H9 (cell line): Measurements from ENCODE around the gene COTL1. TPM values are rescaled to one million over a fixed set of nuclear protein-coding genes. Genes with fewer than 3 reads are reported as not detected.
"Not testable (repeated sequence)": the region's sequence is repeated elsewhere in the genome, so short reads cannot be mapped to it uniquely, and the experiment has no call there.

Experiments used
- DNase-seq: peaks from one replicate; pipeline ENCODE4 v3.0.0-alpha.2; 2017
- H2AFZ ChIP-seq: one replicate; pipeline ENCODE4 v1.6.1; 2013; ENCODE audit warnings: mild to moderate bottlenecking, low read length, control low read depth, moderate library complexity
- H2AK5ac ChIP-seq: 2 replicates; pipeline ENCODE4 v1.6.1; 2013; ENCODE audit warnings: low read length, control low read depth, mixed read lengths; ENCODE audit not compliant: insufficient read length
- H2BK120ac ChIP-seq: one replicate; pipeline ENCODE4 v1.6.1; 2013; ENCODE audit warnings: low read depth, mild to moderate bottlenecking, low read length, control low read depth, inconsistent platforms; ENCODE audit not compliant: poor library complexity, severe bottlenecking
- H2BK12ac ChIP-seq: 2 replicates; pipeline ENCODE4 v1.6.1; 2013; ENCODE audit warnings: low read length, control low read depth, mixed read lengths, low read depth; ENCODE audit not compliant: insufficient read length
- H2BK15ac ChIP-seq: 2 replicates; pipeline ENCODE4 v1.6.1; 2013; ENCODE audit warnings: low read depth, low read length, control low read depth
- H2BK20ac ChIP-seq: one replicate; pipeline ENCODE4 v1.6.1; 2013; ENCODE audit warnings: low read depth, mild to moderate bottlenecking, low read length, control low read depth, inconsistent platforms; ENCODE audit not compliant: poor library complexity, severe bottlenecking
- H2BK5ac ChIP-seq: 2 replicates; pipeline ENCODE4 v1.6.1; 2013; ENCODE audit warnings: low read length, control low read depth, mixed read lengths; ENCODE audit not compliant: insufficient read length
- H3K14ac ChIP-seq: 2 replicates; pipeline ENCODE4 v1.6.1; 2013; ENCODE audit warnings: low read length, control low read depth; ENCODE audit not compliant: insufficient read depth
- H3K18ac ChIP-seq: 2 replicates; pipeline ENCODE4 v1.6.1; 2013; ENCODE audit warnings: low read depth, mild to moderate bottlenecking, mixed read lengths, low read length, control low read depth; ENCODE audit not compliant: insufficient read length
- H3K23ac ChIP-seq: 2 replicates; pipeline ENCODE4 v1.6.1; 2013; ENCODE audit warnings: low read length, control low read depth, mixed read lengths, low read depth; ENCODE audit not compliant: insufficient read length
- H3K23me2 ChIP-seq: 2 replicates; pipeline ENCODE4 v1.6.1; 2013; ENCODE audit warnings: low read depth, mild to moderate bottlenecking, mixed read lengths, low read length, control low read depth; ENCODE audit not compliant: insufficient read length, poor library complexity, severe bottlenecking
- H3K27ac ChIP-seq: 2 replicates; pipeline ENCODE4 v1.5.1; 2013; ENCODE audit warnings: low read length, control low read depth, mixed read lengths, low read depth; ENCODE audit not compliant: insufficient read length
- H3K27me3 ChIP-seq: 2 replicates; pipeline ENCODE4 v1.6.1; 2013; ENCODE audit warnings: low read length, control low read depth, inconsistent platforms; ENCODE audit not compliant: insufficient read depth
- H3K4ac ChIP-seq: 2 replicates; pipeline ENCODE4 v1.6.1; 2013; ENCODE audit warnings: low read depth, mild to moderate bottlenecking, control low read depth, inconsistent platforms, low read length, moderate library complexity
- H3K4me1 ChIP-seq: 2 replicates; pipeline ENCODE4 v1.6.1; 2013; ENCODE audit warnings: low read length, control low read depth, inconsistent platforms; ENCODE audit not compliant: insufficient read depth
- H3K4me2 ChIP-seq: 2 replicates; pipeline ENCODE4 v1.6.1; 2013; ENCODE audit warnings: low read length, control low read depth, mixed read lengths; ENCODE audit not compliant: insufficient read length, insufficient read depth
- H3K56ac ChIP-seq: 2 replicates; pipeline ENCODE4 v1.6.1; 2013; ENCODE audit warnings: low read depth, mild to moderate bottlenecking, mixed read lengths, low read length, control low read depth; ENCODE audit not compliant: insufficient read length
- H3K79me1 ChIP-seq: 2 replicates; pipeline ENCODE4 v1.6.1; 2013; ENCODE audit warnings: low read depth, mild to moderate bottlenecking, moderate library complexity, low read length, control low read depth, inconsistent platforms; ENCODE audit not compliant: insufficient read depth, poor library complexity, severe bottlenecking
- H3K79me2 ChIP-seq: 2 replicates; pipeline ENCODE4 v1.6.1; 2013; ENCODE audit warnings: low read length, control low read depth, inconsistent platforms; ENCODE audit not compliant: insufficient read depth
- H3K9ac ChIP-seq: 2 replicates; pipeline ENCODE4 v1.6.1; 2013; ENCODE audit warnings: low read length, control low read depth, mixed read lengths; ENCODE audit not compliant: insufficient read length; ENCODE audit errors: extremely low read depth
- H3K9me3 ChIP-seq: one replicate; pipeline ENCODE4 v1.6.1; 2013; ENCODE audit warnings: low read depth, low read length, inconsistent platforms; ENCODE audit not compliant: control insufficient read depth
- H3T11ph ChIP-seq: one replicate; pipeline ENCODE4 v1.6.1; 2013; ENCODE audit warnings: mild to moderate bottlenecking, low read length, control low read depth, inconsistent platforms
- H4K20me1 ChIP-seq: one replicate; pipeline ENCODE4 v1.6.1; 2013; ENCODE audit not compliant: control insufficient read depth, insufficient read length, insufficient read depth
- H4K5ac ChIP-seq: 2 replicates; pipeline ENCODE4 v1.6.1; 2013; ENCODE audit warnings: low read depth, mild to moderate bottlenecking, mixed read lengths, low read length, control low read depth; ENCODE audit not compliant: insufficient read length
- H4K8ac ChIP-seq: replicated peaks from 2 replicates; pipeline ENCODE4 v1.6.1; 2013; ENCODE audit warnings: low read length, control low read depth, mixed read lengths, low read depth; ENCODE audit not compliant: insufficient read length
- H4K91ac ChIP-seq: 2 replicates; pipeline ENCODE4 v1.6.1; 2013; ENCODE audit warnings: low read depth, mild to moderate bottlenecking, moderate library complexity, mixed read lengths, low read length, control low read depth; ENCODE audit not compliant: insufficient read length
- H3K27ac Mint-ChIP-seq, 3 experiments: 2 replicates in 2 of 3; 3 replicates in 1 of 3; pipeline ENCODE4 v1.8.0; 2020 to 2021; ENCODE audit warnings: mixed read lengths in 3 of 3, mild to moderate bottlenecking in 1 of 3, moderate library complexity in 1 of 3
- H3K27me3 Mint-ChIP-seq: 2 replicates; pipeline ENCODE4 v1.8.0; 2021; ENCODE audit warnings: low read depth, mild to moderate bottlenecking, moderate library complexity, mixed read lengths
- H3K36me3 Mint-ChIP-seq, 3 experiments: 2 replicates in 2 of 3; 3 replicates in 1 of 3; pipeline ENCODE4 v1.8.0; 2020 to 2021; ENCODE audit warnings: low read depth in 3 of 3, mixed read lengths in 3 of 3; ENCODE audit not compliant: insufficient read depth in 1 of 3
- H3K4me1 Mint-ChIP-seq, 2 experiments: 2 replicates each; pipeline ENCODE4 v1.8.0; 2020; ENCODE audit warnings: mixed read lengths in 2 of 2
- H3K4me3 Mint-ChIP-seq, 2 experiments: 2 replicates in 1 of 2; 3 replicates in 1 of 2; pipeline ENCODE4 v1.8.0; 2020 to 2021; ENCODE audit warnings: mild to moderate bottlenecking in 2 of 2, mixed read lengths in 2 of 2, moderate library complexity in 1 of 2
- H3K9me3 Mint-ChIP-seq, 2 experiments: 2 replicates in 1 of 2; 3 replicates in 1 of 2; pipeline ENCODE4 v1.8.0; 2020; ENCODE audit warnings: mild to moderate bottlenecking in 2 of 2, mixed read lengths in 2 of 2, moderate library complexity in 1 of 2
- CTCF ChIP-seq: fragments of 200-600 bp; sonication (generic); conservative IDR thresholded peaks from 3 replicates; pipeline ENCODE4 v1.8.0; 2021; ENCODE audit warnings: antibody characterized with exemption, mild to moderate bottlenecking
- WGBS: extraction: QIAGEN DNeasy Blood & Tissue Kit; methylation state at CpG from one replicate; pipeline ENCODE4 v1.1.7; 2013; ENCODE audit warnings: missing lambda C conversion rate, low lambda C conversion rate, mixed read lengths; ENCODE audit not compliant: insufficient read length; ENCODE audit errors: extremely low coverage; 5-methylcytosine and 5-hydroxymethylcytosine counted together
- total RNA-seq: library from RNA; stranded (reverse); gene quantifications from 2 replicates; pipeline ENCODE4 v1.2.1, GENCODE V29; 2021

The COTL1 gene
- total RNA-seq, 1 experiment from 2014 or later: 81.4 TPM

- H3K36me3 Mint-ChIP-seq: no peaks in the 10 kb centered on the region
- no CpG with 5 or more reads among the region's 6 CpGs for whole genome bisulfite sequencing
Observed at GRCh38 chr16:84625556-84625955, 7.7 kb upstream of the COTL1 start.

GRCh38 chr16:84620913-84621312, 3.0 kb upstream of the COTL1 start:
- not testable (repeated sequence) for H4K91ac ChIP-seq, H3K9ac ChIP-seq, H3K9me3 ChIP-seq, H3K27ac ChIP-seq, H2AK5ac ChIP-seq, H3K79me2 ChIP-seq, H3K9me3 Mint-ChIP-seq, H2BK15ac ChIP-seq, H3K23ac ChIP-seq, H3T11ph ChIP-seq, H3K4ac ChIP-seq, H3K27me3 ChIP-seq, H3K79me1 ChIP-seq, H2BK12ac ChIP-seq, H3K4me1 ChIP-seq, H3K4me2 ChIP-seq, H2BK20ac ChIP-seq, H3K36me3 Mint-ChIP-seq, H2BK5ac ChIP-seq, H4K8ac ChIP-seq, H3K4me3 Mint-ChIP-seq, DNase-seq, H2BK120ac ChIP-seq, H4K5ac ChIP-seq, H3K18ac ChIP-seq, H4K20me1 ChIP-seq, H2AFZ ChIP-seq, H3K56ac ChIP-seq, H3K27ac Mint-ChIP-seq, H3K14ac ChIP-seq
- WGBS: no CpG with 5 or more reads among the region's 10 CpGs
- Mint-ChIP-seq H3K4me1 (peaks cover 31 to 33% of the 10 kb centered on the region in 2 experiments), H3K27me3 (peaks cover 12% of the 10 kb centered on the region)
- peaks cover 11% of the 10 kb centered on the region for H3K23me2 ChIP-seq

More at GRCh38 chr16:84625556-84625955, 7.7 kb upstream of the COTL1 start:
- H3T11ph ChIP-seq: no peak overlapping the region
- H2AFZ ChIP-seq: no peak overlapping the region
- no peak for TF ChIP-seq CTCF
- H3K9me3 ChIP-seq: no peaks in the 10 kb centered on the region
- H4K20me1 ChIP-seq: no peaks in the 10 kb centered on the region
- H2BK15ac ChIP-seq: no peak overlapping the region
- H3K27me3 ChIP-seq: no peaks in the 10 kb centered on the region
- H2BK12ac ChIP-seq: no peak overlapping the region
- Mint-ChIP-seq H3K27ac (no peak overlapping the region), H3K9me3 (no peaks in the 10 kb centered on the region), H3K4me1 (peaks cover 15 to 23% of the 10 kb centered on the region in 2 experiments), H3K27me3 (no peaks in the 10 kb centered on the region), H3K4me3 (no peak overlapping the region)
- DNase-seq: no peak
- H4K8ac ChIP-seq: no peak overlapping the region
- H3K27ac ChIP-seq: no peak overlapping the region
- H4K5ac ChIP-seq: no peak overlapping the region
- H3K23ac ChIP-seq: no peak overlapping the region
- H3K79me2 ChIP-seq: no peaks in the 10 kb centered on the region
- H2BK5ac ChIP-seq: no peak overlapping the region
- H3K14ac ChIP-seq: no peak overlapping the region
- no peak overlapping the region for H3K9ac ChIP-seq
- no peaks in the 10 kb centered on the region; the same call in 1 of the 2 replicates for H3K4me1 ChIP-seq
- no peak overlapping the region for H2BK20ac ChIP-seq
- no peak overlapping the region for H4K91ac ChIP-seq
- H3K56ac ChIP-seq: no peak overlapping the region
- H3K79me1 ChIP-seq: no peaks in the 10 kb centered on the region
- no peak overlapping the region for H3K4me2 ChIP-seq
- no peaks in the 10 kb centered on the region for H3K23me2 ChIP-seq
- H2AK5ac ChIP-seq: no peak overlapping the region
- no peak overlapping the region for H2BK120ac ChIP-seq
- H3K4ac ChIP-seq: no peak overlapping the region
- no peak overlapping the region for H3K18ac ChIP-seq
